Ascending aorta (tissue), 2 donors: Measurements from ENCODE around the gene SLC25A13. TPM values are rescaled to one million over a fixed set of nuclear protein-coding genes. Genes with fewer than 3 reads are reported as not detected.

Source experiments
- DNase-seq, 2 donors: peaks; one replicate each; pipeline ENCODE4 v3.0.0-alpha.2; 2019; ENCODE audit warnings: low spot score in 2 of 2
- H3K27ac ChIP-seq, 2 donors: fragments of 200-600 bp; sonication (generic); one replicate each; pipeline ENCODE4 v1.5.1; 2016 to 2017; ENCODE audit warnings: mild to moderate bottlenecking in 1 of 2
- H3K27me3 ChIP-seq: fragments of 200-600 bp; sonication (generic); one replicate; pipeline ENCODE4 v1.5.1; 2017
- H3K36me3 ChIP-seq, 2 donors: fragments of 200-600 bp; sonication (generic); one replicate each; pipeline ENCODE4 v1.5.1; 2016
- H3K4me1 ChIP-seq, 2 donors: fragments of 200-600 bp; sonication (generic); one replicate each; pipeline ENCODE4 v1.5.1; 2016 to 2017; ENCODE audit warnings: mild to moderate bottlenecking in 1 of 2
- H3K4me3 ChIP-seq, 2 donors: fragments of 200-600 bp; sonication (generic); one replicate each; pipeline ENCODE4 v1.5.1; 2016 to 2017; ENCODE audit warnings: mild to moderate bottlenecking in 1 of 2
- H3K9me3 ChIP-seq, 2 donors: fragments of 200-600 bp; sonication (generic); one replicate each; pipeline ENCODE4 v1.5.1; 2016
- CTCF ChIP-seq, 3 experiments: fragments of 200-600 bp in 2 of 3; fragments of 450-650 bp in 1 of 3; sonication (generic) in 2 of 3; IDR thresholded peaks; one replicate each; pipeline ENCODE4 v1.5.1; 2016 to 2019; ENCODE audit warnings: antibody characterized with exemption in 3 of 3, mild to moderate bottlenecking in 1 of 3, moderate library complexity in 1 of 3
- intact Hi-C: fragments of 100-400 bp; cut with DNase I; formaldehyde crosslinking; loops from one replicate; pipeline ENCODE4 v1.15.1; 2023
- total RNA-seq: library from RNA; depleted of rRNA; stranded (reverse); fragments of >200 nt; gene quantifications from one replicate; pipeline ENCODE4 v1.1.0, GENCODE V29; 2016

SLC25A13 gene
- total RNA-seq, 1 donor from 2014 or later: 5.6 TPM

GRCh38 chr7:96196676-96197075, 125.2 kb downstream of the SLC25A13 start:
- no peak for TF ChIP-seq CTCF (IDR thresholded peaks at IDR 0.05)
- Histone ChIP-seq H3K9me3 (no peaks in the 10 kb centered on the region), H3K36me3 (peaks cover 0 to 10% of the 10 kb centered on the region in 2 donors), H3K4me3 (no peak overlapping the region), H3K4me1 (peaks cover 0 to 12% of the 10 kb centered on the region in 2 donors), H3K27ac (no peak overlapping the region), H3K27me3 (no peaks in the 10 kb centered on the region)
- no peak for DNase-seq
- intact Hi-C loops: no loop called here

- Histone ChIP-seq H3K9me3 (no peaks in the 10 kb centered on the region), H3K36me3 (peaks cover 13 to 26% of the 10 kb centered on the region in 2 donors), H3K4me1 (peaks cover 0 to 7% of the 10 kb centered on the region in 2 donors), H3K4me3 (peak overlapping the region; percentile 23 to 35), H3K27me3 (no peaks in the 10 kb centered on the region), H3K27ac (peak overlapping the region in 1 of 2 donors; percentile 28)
- intact Hi-C loops: no loop called here
- no peak for TF ChIP-seq CTCF (IDR thresholded peaks at IDR 0.05)
- DNase-seq: no peak
Observed at GRCh38 chr7:96189129-96189820, 132.6 kb downstream of the SLC25A13 start.

GRCh38 chr7:96188591-96188991, 133.3 kb downstream of the SLC25A13 start:
- Histone ChIP-seq H3K27ac (peak overlapping the region in 1 of 2 donors; percentile 28), H3K4me1 (peaks cover 0 to 7% of the 10 kb centered on the region in 2 donors), H3K9me3 (no peaks in the 10 kb centered on the region), H3K27me3 (no peaks in the 10 kb centered on the region), H3K36me3 (peaks cover 19 to 33% of the 10 kb centered on the region in 2 donors), H3K4me3 (peak overlapping the region; percentile 23 to 35)
- no peak for DNase-seq
- no peak for TF ChIP-seq CTCF (IDR thresholded peaks at IDR 0.05)
- intact Hi-C loops: no loop called here

GRCh38 chr7:96188174-96188581, 133.7 kb downstream of the SLC25A13 start:
- Histone ChIP-seq H3K4me1 (peaks cover 0 to 7% of the 10 kb centered on the region in 2 donors), H3K4me3 (peak overlapping the region; percentile 23 to 35), H3K27ac (peak overlapping the region in 1 of 2 donors; percentile 28), H3K27me3 (no peaks in the 10 kb centered on the region), H3K36me3 (peaks cover 22 to 37% of the 10 kb centered on the region in 2 donors), H3K9me3 (no peaks in the 10 kb centered on the region)
- intact Hi-C loops: no loop called here
- DNase-seq: no peak
- TF ChIP-seq CTCF (IDR thresholded peaks at IDR 0.05): no peak

GRCh38 chr7:96187735-96188134, 134.2 kb downstream of the SLC25A13 start:
- H3K9me3 ChIP-seq: no peaks in the 10 kb centered on the region
- H3K4me3 ChIP-seq: peak overlapping the region in 1 of 2 donors; percentile 35
- no peaks in the 10 kb centered on the region for H3K27me3 ChIP-seq
- no peak for DNase-seq
- no peak overlapping the region for H3K27ac ChIP-seq
- H3K36me3 ChIP-seq: peaks cover 25 to 41% of the 10 kb centered on the region in 2 donors
- TF ChIP-seq CTCF (IDR thresholded peaks at IDR 0.05): no peak
- peaks cover 0 to 7% of the 10 kb centered on the region in 2 donors for H3K4me1 ChIP-seq
- intact Hi-C loops: no loop called here
